ENCODE results near the gene RPS6KA3. TPM values are rescaled to one million over a fixed set of nuclear protein-coding genes. Genes with fewer than 3 reads are reported as not detected.

The RPS6KA3 gene
- total RNA-seq, 1 donor from 2014 or later = 26.6 TPM

DNA sequence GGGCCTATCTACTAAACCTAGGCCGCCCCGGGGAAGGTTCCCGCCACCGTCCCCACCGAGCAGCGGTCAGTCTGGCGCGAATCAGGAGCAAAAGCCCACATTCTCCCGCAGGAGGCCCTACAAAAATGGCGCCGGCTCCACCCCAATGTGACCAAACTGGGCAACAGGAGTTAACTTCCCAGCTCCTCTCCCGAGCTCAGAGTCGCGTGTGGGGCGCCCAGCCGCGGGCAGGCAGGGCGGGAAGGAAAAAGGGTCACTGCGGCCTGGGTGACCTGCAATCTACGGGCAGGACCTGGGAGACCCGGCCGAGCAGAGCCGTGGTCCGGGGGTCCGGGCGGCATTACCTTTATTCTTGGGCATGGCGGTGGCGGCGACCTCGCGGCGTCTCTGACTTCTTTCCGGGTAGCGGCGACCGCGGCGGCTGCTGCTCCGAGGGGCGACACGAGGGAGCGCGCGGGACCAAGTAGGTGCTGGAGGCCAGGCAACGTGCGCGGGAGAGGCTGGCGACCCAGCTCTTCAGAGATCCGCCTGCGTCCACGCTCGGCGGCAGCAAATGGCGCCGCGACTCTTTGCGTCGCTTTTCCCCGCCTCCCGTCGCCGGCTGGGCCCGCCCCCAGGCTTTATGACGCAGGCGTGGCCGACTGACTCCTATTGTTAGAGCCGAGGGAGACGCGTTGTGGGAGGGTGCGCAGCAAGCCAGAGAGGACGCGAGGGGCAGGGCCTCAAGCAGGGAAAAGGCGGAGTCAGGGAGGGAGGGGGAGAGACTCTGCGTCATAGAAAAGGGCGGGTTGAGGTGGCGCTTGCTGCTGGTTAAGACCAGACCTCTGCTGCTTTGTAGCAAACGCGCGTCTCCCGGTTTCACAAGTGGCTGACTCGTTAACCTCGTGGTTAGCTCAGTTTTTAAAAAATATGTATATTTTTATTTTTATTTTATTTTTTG is 125.2 kb downstream of the RPS6KA3 start, which contains the start of gene EIF1AX:
Gene EIF1AX (minus strand): TSS at position 558 of the 940 bp plus-strand sequence. CDS start 198 bp downstream, at position 360.
- H3K27me3 ChIP-seq (ENCODE audit: control insufficient read depth, insufficient read depth, low read length) = no peaks in the 10 kb centered on the region
- H3K4me3 ChIP-seq (ENCODE audit: low read depth, low read length) = peak within 1 kb of the TSS; percentile 80
- H3K36me3 ChIP-seq (ENCODE audit: control insufficient read depth, insufficient read depth, low read length) = no peaks in the 10 kb centered on the region
- TF ChIP-seq, protein P1, sequence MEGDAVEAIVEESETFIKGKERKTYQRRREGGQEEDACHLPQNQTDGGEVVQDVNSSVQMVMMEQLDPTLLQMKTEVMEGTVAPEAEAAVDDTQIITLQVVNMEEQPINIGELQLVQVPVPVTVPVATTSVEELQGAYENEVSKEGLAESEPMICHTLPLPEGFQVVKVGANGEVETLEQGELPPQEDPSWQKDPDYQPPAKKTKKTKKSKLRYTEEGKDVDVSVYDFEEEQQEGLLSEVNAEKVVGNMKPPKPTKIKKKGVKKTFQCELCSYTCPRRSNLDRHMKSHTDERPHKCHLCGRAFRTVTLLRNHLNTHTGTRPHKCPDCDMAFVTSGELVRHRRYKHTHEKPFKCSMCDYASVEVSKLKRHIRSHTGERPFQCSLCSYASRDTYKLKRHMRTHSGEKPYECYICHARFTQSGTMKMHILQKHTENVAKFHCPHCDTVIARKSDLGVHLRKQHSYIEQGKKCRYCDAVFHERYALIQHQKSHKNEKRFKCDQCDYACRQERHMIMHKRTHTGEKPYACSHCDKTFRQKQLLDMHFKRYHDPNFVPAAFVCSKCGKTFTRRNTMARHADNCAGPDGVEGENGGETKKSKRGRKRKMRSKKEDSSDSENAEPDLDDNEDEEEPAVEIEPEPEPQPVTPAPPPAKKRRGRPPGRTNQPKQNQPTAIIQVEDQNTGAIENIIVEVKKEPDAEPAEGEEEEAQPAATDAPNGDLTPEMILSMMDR (IDR thresholded peaks at IDR 0.05; ENCODE audit: insufficient read depth, low read length, poor library complexity, severe bottlenecking) = no peak
- DNase-seq (ENCODE audit: low read depth) = peak; percentile 94

DNA sequence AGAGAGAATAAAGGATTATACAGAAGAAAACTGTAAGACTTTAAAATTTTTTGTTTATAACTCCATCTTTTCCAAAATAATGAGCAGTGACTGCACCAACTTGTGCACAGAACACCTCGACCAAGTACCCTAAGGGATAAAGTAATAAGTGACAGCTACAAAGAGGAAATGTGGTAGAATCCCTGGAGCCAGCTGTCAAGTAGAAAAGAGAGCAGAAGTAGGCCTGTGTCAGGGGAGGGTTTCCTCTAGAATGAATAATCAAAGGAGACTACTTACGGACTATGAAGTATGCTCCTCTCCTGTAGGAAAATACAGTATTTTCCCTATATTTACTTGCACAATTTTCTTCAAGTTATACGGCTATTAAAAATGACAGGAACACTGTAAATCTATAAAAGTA is 126.3 kb downstream of the RPS6KA3 start:
- H3K4me3 ChIP-seq (ENCODE audit: low read depth, low read length) = peak overlapping the region; percentile 80
- H3K36me3 ChIP-seq (ENCODE audit: control insufficient read depth, insufficient read depth, low read length) = no peaks in the 10 kb centered on the region
- TF ChIP-seq, protein P1 (IDR thresholded peaks at IDR 0.05; ENCODE audit: insufficient read depth, low read length, poor library complexity, severe bottlenecking) = no peak
- no peak for DNase-seq (ENCODE audit: low read depth)
- no peaks in the 10 kb centered on the region for H3K27me3 ChIP-seq (ENCODE audit: control insufficient read depth, insufficient read depth, low read length)

DNA sequence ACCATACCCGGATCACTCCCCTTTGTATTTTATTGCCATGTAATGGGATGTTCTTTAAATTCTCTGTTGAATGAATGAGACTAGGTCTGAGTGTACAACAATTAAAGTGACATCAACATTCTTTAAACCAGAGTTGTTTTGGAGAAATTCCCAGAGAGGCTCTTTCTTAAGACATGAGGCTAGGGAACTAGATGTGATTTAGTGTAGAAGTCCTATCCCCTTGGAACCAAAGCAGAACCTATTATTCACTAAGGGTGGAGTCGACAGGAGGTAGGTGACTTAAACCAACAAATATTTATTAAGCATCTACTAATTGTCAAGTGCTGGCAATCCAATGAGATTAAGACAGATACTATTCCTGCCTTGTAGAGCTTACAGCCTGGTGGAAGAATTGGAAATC is 126.7 kb downstream of the RPS6KA3 start:
- DNase-seq (ENCODE audit: low read depth) = no peak

DNA sequence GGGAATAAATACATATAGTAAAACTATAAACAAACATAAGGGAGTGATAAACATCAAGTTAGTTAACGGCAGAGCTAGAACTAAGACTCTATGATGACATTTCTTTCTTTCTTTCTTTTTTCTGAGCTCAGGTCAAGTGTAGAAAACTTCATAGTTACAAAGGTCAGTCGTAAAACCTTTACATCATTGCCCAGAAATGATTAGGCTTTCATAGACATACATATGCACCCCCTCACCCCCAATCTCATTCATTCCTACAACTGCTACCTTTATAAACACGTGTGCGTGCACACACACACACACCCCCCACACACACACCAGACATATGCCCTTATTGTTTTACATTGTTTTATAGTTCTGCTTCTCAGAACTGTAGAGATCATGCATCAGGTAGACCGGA is 130.8 kb downstream of the RPS6KA3 start:
- no peak for DNase-seq (ENCODE audit: low read depth)
- H3K36me3 ChIP-seq (ENCODE audit: control insufficient read depth, insufficient read depth, low read length) = no peaks in the 10 kb centered on the region
- TF ChIP-seq, protein P1 (IDR thresholded peaks at IDR 0.05; ENCODE audit: insufficient read depth, low read length, poor library complexity, severe bottlenecking) = no peak
- H3K4me3 ChIP-seq (ENCODE audit: low read depth, low read length) = no peak overlapping the region
- H3K27me3 ChIP-seq (ENCODE audit: control insufficient read depth, insufficient read depth, low read length) = no peaks in the 10 kb centered on the region

More for the DNA sequence above, 126.7 kb downstream of the RPS6KA3 start:
- Histone ChIP-seq H3K27me3 (ENCODE audit: control insufficient read depth, insufficient read depth, low read length) (no peaks in the 10 kb centered on the region), H3K36me3 (ENCODE audit: control insufficient read depth, insufficient read depth, low read length) (no peaks in the 10 kb centered on the region), H3K4me3 (ENCODE audit: low read depth, low read length) (peak overlapping the region; percentile 80)
- TF ChIP-seq, protein P1 (IDR thresholded peaks at IDR 0.05; ENCODE audit: insufficient read depth, low read length, poor library complexity, severe bottlenecking) = no peak

DNA sequence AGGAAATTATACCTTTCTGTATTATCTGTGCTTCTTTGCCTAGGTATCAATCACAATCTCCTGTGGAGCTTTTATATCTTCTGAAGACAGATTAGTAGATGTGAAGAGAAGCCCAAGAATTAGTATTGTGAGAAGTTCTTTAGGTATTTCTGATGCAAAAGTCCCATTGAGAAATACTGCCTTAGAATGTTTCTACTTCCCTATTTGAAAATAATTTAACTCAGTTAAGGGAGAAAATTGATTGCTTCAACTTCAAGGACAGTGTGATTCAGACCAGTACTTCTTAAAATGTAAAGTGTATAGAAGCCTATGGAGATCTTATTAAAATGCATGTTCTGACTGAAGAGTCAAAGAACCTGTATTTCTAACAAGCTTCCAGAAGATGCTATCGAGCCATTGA is 134.0 kb downstream of the RPS6KA3 start:
- no peak for DNase-seq (ENCODE audit: low read depth)
- Histone ChIP-seq H3K36me3 (ENCODE audit: control insufficient read depth, insufficient read depth, low read length) (no peaks in the 10 kb centered on the region), H3K4me3 (ENCODE audit: low read depth, low read length) (no peak overlapping the region), H3K27me3 (ENCODE audit: control insufficient read depth, insufficient read depth, low read length) (no peaks in the 10 kb centered on the region)
- TF ChIP-seq, protein P1 (IDR thresholded peaks at IDR 0.05; ENCODE audit: insufficient read depth, low read length, poor library complexity, severe bottlenecking) = no peak
